ENCODE data around the gene OTOS. TPM values are rescaled to one million over a fixed set of nuclear protein-coding genes. Genes with fewer than 3 reads are reported as not detected.

Gene OTOS
- total and polyA plus RNA-seq, 9 of the 15 experiments (the other 6 are each of a cell fraction or from before 2014, with no cell fraction given): not detected

- CTCF ChIA-PET (ENCODE audit: low intra/inter-chr PET ratio): no interaction called here
- in situ Hi-C loops (cut with MboI): no loop called here
Observed at GRCh38 chr2:240127191-240127750, 13.2 kb downstream of the OTOS start.

More at GRCh38 chr2:240127191-240127750, 13.2 kb downstream of the OTOS start:
- 70% methylated on average over 6 of the region's 7 CpGs for WGBS (ENCODE audit: insufficient coverage, low coverage, missing lambda C conversion rate)
- no peak overlapping the region for H3K9ac ChIP-seq (ENCODE audit: insufficient read depth in 1 of 2, low read depth in 2 of 2, low read length in 2 of 2)
- POLR2A ChIA-PET: interaction anchor here (0.5 to 0.7 kb wide), 3 partner anchors 60 to 442 kb away, joined by 3 to 4 read pairs (median 4); no protein-coding TSS in a partner anchor
- no TSS peak for BruUV-seq (replicated peaks)
- no peaks in the 10 kb centered on the region for H4K20me1 ChIP-seq (replicated peaks; ENCODE audit: control insufficient read depth, insufficient read depth, low read length)
- H2AFZ ChIP-seq (ENCODE audit: low read depth, low read length): no peak overlapping the region
- no peak overlapping the region for H3K4me3 ChIP-seq
- H3K27me3 ChIP-seq (ENCODE audit: control insufficient read depth in 2 of 2, insufficient read depth in 2 of 2, low read length in 2 of 2): no peaks in the 10 kb centered on the region
- H3K79me2 ChIP-seq (ENCODE audit: control insufficient read depth, insufficient read depth, low read length): no peaks in the 10 kb centered on the region
- TF ChIP-seq XRCC3 (IDR thresholded peaks at IDR 0.05): no peak
- no peak for TF ChIP-seq ZNF384 (IDR thresholded peaks at IDR 0.05; ENCODE audit: low read depth, low read length)
- no peak for TF ChIP-seq HMG20A (CRISPR knock-in tag; conservative IDR thresholded peaks at IDR 0.05)
- TF ChIP-seq ZNF780A (CRISPR knock-in tag; IDR thresholded peaks at IDR 0.05): no peak
- no peak for TF ChIP-seq ESRRA (IDR thresholded peaks at IDR 0.05; ENCODE audit: borderline replicate concordance, low read depth)
- no peak for TF ChIP-seq FOXP1 (CRISPR knock-in tag; IDR thresholded peaks at IDR 0.05)
- TF ChIP-seq, protein P1, sequence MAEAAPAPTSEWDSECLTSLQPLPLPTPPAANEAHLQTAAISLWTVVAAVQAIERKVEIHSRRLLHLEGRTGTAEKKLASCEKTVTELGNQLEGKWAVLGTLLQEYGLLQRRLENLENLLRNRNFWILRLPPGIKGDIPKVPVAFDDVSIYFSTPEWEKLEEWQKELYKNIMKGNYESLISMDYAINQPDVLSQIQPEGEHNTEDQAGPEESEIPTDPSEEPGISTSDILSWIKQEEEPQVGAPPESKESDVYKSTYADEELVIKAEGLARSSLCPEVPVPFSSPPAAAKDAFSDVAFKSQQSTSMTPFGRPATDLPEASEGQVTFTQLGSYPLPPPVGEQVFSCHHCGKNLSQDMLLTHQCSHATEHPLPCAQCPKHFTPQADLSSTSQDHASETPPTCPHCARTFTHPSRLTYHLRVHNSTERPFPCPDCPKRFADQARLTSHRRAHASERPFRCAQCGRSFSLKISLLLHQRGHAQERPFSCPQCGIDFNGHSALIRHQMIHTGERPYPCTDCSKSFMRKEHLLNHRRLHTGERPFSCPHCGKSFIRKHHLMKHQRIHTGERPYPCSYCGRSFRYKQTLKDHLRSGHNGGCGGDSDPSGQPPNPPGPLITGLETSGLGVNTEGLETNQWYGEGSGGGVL (CRISPR knock-in tag; IDR thresholded peaks at IDR 0.05): no peak
- TF ChIP-seq THRB (CRISPR knock-in tag; conservative IDR thresholded peaks at IDR 0.05): no peak
- TF ChIP-seq MCM3 (IDR thresholded peaks at IDR 0.05): no peak
- TF ChIP-seq CBFB (CRISPR knock-in tag; IDR thresholded peaks at IDR 0.05): no peak
- TF ChIP-seq E2F3 (CRISPR knock-in tag; IDR thresholded peaks at IDR 0.05): no peak
- no peak for TF ChIP-seq EWSR1 (IDR thresholded peaks at IDR 0.05; ENCODE audit: borderline replicate concordance, low read depth, partially characterized antibody)
- no peak for TF ChIP-seq ZKSCAN8 (CRISPR knock-in tag; IDR thresholded peaks at IDR 0.05)
- TF ChIP-seq KHSRP (IDR thresholded peaks at IDR 0.05): no peak
- no peak for TF ChIP-seq ARID2 (IDR thresholded peaks at IDR 0.05)
- TF ChIP-seq CEBPB (tag; IDR thresholded peaks at IDR 0.05): no peak
- no peaks in the 10 kb centered on the region for H3K9me1 ChIP-seq (ENCODE audit: control insufficient read depth, insufficient read depth, low read length)
- no peak for ATAC-seq
- no peak overlapping the region for H3K27ac ChIP-seq (ENCODE audit: extremely low read depth, low read depth, low read length)
- no peak overlapping the region for H3K4me2 ChIP-seq (ENCODE audit: insufficient read depth, low read length)
- no peaks in the 10 kb centered on the region for H3K4me1 ChIP-seq (replicated peaks in 1 of 2; ENCODE audit: control insufficient read depth in 2 of 2, insufficient read depth in 2 of 2, low read length in 2 of 2)
- H3K36me3 ChIP-seq (ENCODE audit: control insufficient read depth, insufficient read depth, low read length): peaks cover 28% of the 10 kb centered on the region; the same call in 2 of the 3 replicates
- DNase-seq (ENCODE audit: extremely low read depth in 1 of 4, low spot score in 3 of 4): no peak
- no peaks in the 10 kb centered on the region for H3K9me3 ChIP-seq (replicated peaks; ENCODE audit: control insufficient read depth, insufficient read depth, low read depth, low read length)
- intact Hi-C loops (cut with micrococcal nuclease): no loop called here
- no peak for FAIRE-seq
